ENCODE measurements around the gene GOLGA6L26.
"Not testable (repeated sequence)": the region's sequence is repeated elsewhere in the genome, so short reads cannot be mapped to it uniquely, and the experiment has no call there.

GOLGA6L26 gene

GRCh38 chr15:23354448-23354847, 20.5 kb upstream of the GOLGA6L26 start, which contains the start of gene GOLGA8S:
Gene GOLGA8S (plus strand): TSS chr15:23354748. CDS start chr15:23354810, 62 bp downstream.
- not testable (repeated sequence) for H3K9me2 ChIP-seq (replicated peaks; ENCODE audit: low read depth, low read length); H4K20me1 ChIP-seq (ENCODE audit: insufficient read depth, low read length, poor library complexity, severe bottlenecking); H3K4me2 ChIP-seq (ENCODE audit: low read depth, low read length, poor library complexity, severe bottlenecking); H3F3A ChIP-seq (ENCODE audit: low read depth); H3K4me1 ChIP-seq (ENCODE audit: insufficient read depth, low read length, poor library complexity, severe bottlenecking); H3K79me2 ChIP-seq (ENCODE audit: insufficient read depth, low read length); H3K4me3 ChIP-seq (ENCODE audit: low read length, poor library complexity, severe bottlenecking); H3K27me3 ChIP-seq (ENCODE audit: insufficient read depth, low read length, poor library complexity, severe bottlenecking); H3K36me3 ChIP-seq (ENCODE audit: insufficient read depth, low read length); H2AFZ ChIP-seq (ENCODE audit: low read length); H3K9ac ChIP-seq (ENCODE audit: low read depth, low read length, poor library complexity, severe bottlenecking); H3K9me3 ChIP-seq (ENCODE audit: insufficient read depth, low read depth, low read length)

GRCh38 chr15:23311233-23311632, 22.8 kb downstream of the GOLGA6L26 start:
- H3K4me2 ChIP-seq (ENCODE audit: low read depth, low read length, poor library complexity, severe bottlenecking); H3F3A ChIP-seq (ENCODE audit: low read depth); H2AFZ ChIP-seq (ENCODE audit: low read length); H3K9ac ChIP-seq (ENCODE audit: low read depth, low read length, poor library complexity, severe bottlenecking); H3K9me3 ChIP-seq (ENCODE audit: insufficient read depth, low read depth, low read length); H3K27me3 ChIP-seq (ENCODE audit: insufficient read depth, low read length, poor library complexity, severe bottlenecking); H4K20me1 ChIP-seq (ENCODE audit: insufficient read depth, low read length, poor library complexity, severe bottlenecking); H3K4me3 ChIP-seq (ENCODE audit: low read length, poor library complexity, severe bottlenecking); H3K9me2 ChIP-seq (replicated peaks; ENCODE audit: low read depth, low read length): not testable (repeated sequence)
- Histone ChIP-seq H3K4me1 (ENCODE audit: insufficient read depth, low read length, poor library complexity, severe bottlenecking) (peaks cover 20% of the 10 kb centered on the region), H3K36me3 (ENCODE audit: insufficient read depth, low read length) (peaks cover 21% of the 10 kb centered on the region; the same call in 1 of the 2 replicates), H3K79me2 (ENCODE audit: insufficient read depth, low read length) (peaks cover 25% of the 10 kb centered on the region)

- Histone ChIP-seq H3K4me1 (ENCODE audit: insufficient read depth, low read length, poor library complexity, severe bottlenecking) (peaks cover 36% of the 10 kb centered on the region), H3K4me3 (ENCODE audit: low read length, poor library complexity, severe bottlenecking) (peak overlapping the region; percentile 80), H4K20me1 (ENCODE audit: insufficient read depth, low read length, poor library complexity, severe bottlenecking) (peaks cover 13% of the 10 kb centered on the region), H3K4me2 (ENCODE audit: low read depth, low read length, poor library complexity, severe bottlenecking) (peak overlapping the region; percentile 90), H3K79me2 (ENCODE audit: insufficient read depth, low read length) (peaks cover 45% of the 10 kb centered on the region), H3K9ac (ENCODE audit: low read depth, low read length, poor library complexity, severe bottlenecking) (peak overlapping the region; percentile 74), H3K36me3 (ENCODE audit: insufficient read depth, low read length) (peaks cover 16% of the 10 kb centered on the region; the same call in 1 of the 2 replicates)
- H3K9me3 ChIP-seq (ENCODE audit: insufficient read depth, low read depth, low read length); H3F3A ChIP-seq (ENCODE audit: low read depth); H2AFZ ChIP-seq (ENCODE audit: low read length); H3K27me3 ChIP-seq (ENCODE audit: insufficient read depth, low read length, poor library complexity, severe bottlenecking); H3K9me2 ChIP-seq (replicated peaks; ENCODE audit: low read depth, low read length): not testable (repeated sequence)
Observed at GRCh38 chr15:23305921-23306320, 28.1 kb downstream of the GOLGA6L26 start.

GRCh38 chr15:23304805-23305204, 29.2 kb downstream of the GOLGA6L26 start:
- H3K27me3 ChIP-seq (ENCODE audit: insufficient read depth, low read length, poor library complexity, severe bottlenecking); H3F3A ChIP-seq (ENCODE audit: low read depth); H3K36me3 ChIP-seq (ENCODE audit: insufficient read depth, low read length); H3K9me2 ChIP-seq (replicated peaks; ENCODE audit: low read depth, low read length); H2AFZ ChIP-seq (ENCODE audit: low read length); H3K9me3 ChIP-seq (ENCODE audit: insufficient read depth, low read depth, low read length): not testable (repeated sequence)
- peak overlapping the region; percentile 90 for H3K4me2 ChIP-seq (ENCODE audit: low read depth, low read length, poor library complexity, severe bottlenecking)
- H3K4me1 ChIP-seq (ENCODE audit: insufficient read depth, low read length, poor library complexity, severe bottlenecking): peaks cover 36% of the 10 kb centered on the region
- peaks cover 45% of the 10 kb centered on the region for H3K79me2 ChIP-seq (ENCODE audit: insufficient read depth, low read length)
- peak overlapping the region; percentile 80 for H3K4me3 ChIP-seq (ENCODE audit: low read length, poor library complexity, severe bottlenecking)
- H3K9ac ChIP-seq (ENCODE audit: low read depth, low read length, poor library complexity, severe bottlenecking): peak overlapping the region; percentile 74
- H4K20me1 ChIP-seq (ENCODE audit: insufficient read depth, low read length, poor library complexity, severe bottlenecking): peaks cover 13% of the 10 kb centered on the region

- peak overlapping the region; percentile 90 for H3K4me2 ChIP-seq (ENCODE audit: low read depth, low read length, poor library complexity, severe bottlenecking)
- H3K9ac ChIP-seq (ENCODE audit: low read depth, low read length, poor library complexity, severe bottlenecking): peak overlapping the region; percentile 74
Observed at GRCh38 chr15:23304267-23304666, 29.7 kb downstream of the GOLGA6L26 start.

GRCh38 chr15:23303654-23304053, 30.3 kb downstream of the GOLGA6L26 start:
- H4K20me1 ChIP-seq (ENCODE audit: insufficient read depth, low read length, poor library complexity, severe bottlenecking); H3K9me3 ChIP-seq (ENCODE audit: insufficient read depth, low read depth, low read length); H3K9me2 ChIP-seq (replicated peaks; ENCODE audit: low read depth, low read length); H3K27me3 ChIP-seq (ENCODE audit: insufficient read depth, low read length, poor library complexity, severe bottlenecking); H3K36me3 ChIP-seq (ENCODE audit: insufficient read depth, low read length); H3F3A ChIP-seq (ENCODE audit: low read depth): not testable (repeated sequence)
- Histone ChIP-seq H3K4me3 (ENCODE audit: low read length, poor library complexity, severe bottlenecking) (peak overlapping the region; percentile 80), H3K4me1 (ENCODE audit: insufficient read depth, low read length, poor library complexity, severe bottlenecking) (peaks cover 34% of the 10 kb centered on the region), H3K9ac (ENCODE audit: low read depth, low read length, poor library complexity, severe bottlenecking) (peak overlapping the region; percentile 74), H3K79me2 (ENCODE audit: insufficient read depth, low read length) (peaks cover 42% of the 10 kb centered on the region), H3K4me2 (ENCODE audit: low read depth, low read length, poor library complexity, severe bottlenecking) (peak overlapping the region; percentile 90), H2AFZ (ENCODE audit: low read length) (0 out of 2 replicates have a peak overlapping the region, but pooled peaks have one; percentile 71)

More at GRCh38 chr15:23304267-23304666, 29.7 kb downstream of the GOLGA6L26 start:
- not testable (repeated sequence) for H3K36me3 ChIP-seq (ENCODE audit: insufficient read depth, low read length); H3F3A ChIP-seq (ENCODE audit: low read depth); H4K20me1 ChIP-seq (ENCODE audit: insufficient read depth, low read length, poor library complexity, severe bottlenecking); H3K9me2 ChIP-seq (replicated peaks; ENCODE audit: low read depth, low read length); H3K9me3 ChIP-seq (ENCODE audit: insufficient read depth, low read depth, low read length); H3K27me3 ChIP-seq (ENCODE audit: insufficient read depth, low read length, poor library complexity, severe bottlenecking)
- H3K4me3 ChIP-seq (ENCODE audit: low read length, poor library complexity, severe bottlenecking): peak overlapping the region; percentile 80
- peaks cover 45% of the 10 kb centered on the region for H3K79me2 ChIP-seq (ENCODE audit: insufficient read depth, low read length)
- H3K4me1 ChIP-seq (ENCODE audit: insufficient read depth, low read length, poor library complexity, severe bottlenecking): peaks cover 36% of the 10 kb centered on the region
- peak overlapping the region; percentile 71; the same call in 1 of the 2 replicates for H2AFZ ChIP-seq (ENCODE audit: low read length)

- Histone ChIP-seq H3K4me1 (ENCODE audit: insufficient read depth, low read length, poor library complexity, severe bottlenecking) (peaks cover 30% of the 10 kb centered on the region), H3K79me2 (ENCODE audit: insufficient read depth, low read length) (peaks cover 38% of the 10 kb centered on the region), H3K4me3 (ENCODE audit: low read length, poor library complexity, severe bottlenecking) (peak overlapping the region; percentile 54)
- not testable (repeated sequence) for H3K36me3 ChIP-seq (ENCODE audit: insufficient read depth, low read length); H4K20me1 ChIP-seq (ENCODE audit: insufficient read depth, low read length, poor library complexity, severe bottlenecking); H3K9me2 ChIP-seq (replicated peaks; ENCODE audit: low read depth, low read length); H3K27me3 ChIP-seq (ENCODE audit: insufficient read depth, low read length, poor library complexity, severe bottlenecking); H3F3A ChIP-seq (ENCODE audit: low read depth); H3K9me3 ChIP-seq (ENCODE audit: insufficient read depth, low read depth, low read length); H3K9ac ChIP-seq (ENCODE audit: low read depth, low read length, poor library complexity, severe bottlenecking); H3K4me2 ChIP-seq (ENCODE audit: low read depth, low read length, poor library complexity, severe bottlenecking); H2AFZ ChIP-seq (ENCODE audit: low read length)
Observed at GRCh38 chr15:23303246-23303645, 30.8 kb downstream of the GOLGA6L26 start.

Measured in Loucy (cell line).